Muscle layer of colon (tissue), 2 donors: ENCODE measurements around the gene HAP1.

Source experiments
- H3K27ac ChIP-seq: one replicate; pipeline ENCODE4 v1.7.0; 2013; ENCODE audit warnings: low read depth, mild to moderate bottlenecking, low read length, moderate library complexity
- H3K27me3 ChIP-seq, 2 donors: one replicate each; pipeline ENCODE4 v1.7.0; 2013; ENCODE audit warnings: low read length in 2 of 2, mild to moderate bottlenecking in 2 of 2; ENCODE audit not compliant: insufficient read depth in 2 of 2, control insufficient read depth in 1 of 2
- H3K36me3 ChIP-seq: one replicate; pipeline ENCODE4 v1.7.0; 2013; ENCODE audit warnings: mild to moderate bottlenecking, low read length; ENCODE audit not compliant: insufficient read depth
- H3K4me1 ChIP-seq: one replicate; pipeline ENCODE4 v1.7.0; 2013; ENCODE audit warnings: mild to moderate bottlenecking, low read length; ENCODE audit not compliant: insufficient read depth
- H3K4me3 ChIP-seq, 2 donors: one replicate each; pipeline ENCODE4 v1.7.0; 2013; ENCODE audit warnings: low read length in 2 of 2, low read depth in 1 of 2, mild to moderate bottlenecking in 1 of 2, moderate library complexity in 1 of 2
- H3K9ac ChIP-seq: one replicate; pipeline ENCODE4 v1.7.0; 2013; ENCODE audit warnings: low read length
- H3K9me3 ChIP-seq: one replicate; pipeline ENCODE4 v1.7.0; 2013; ENCODE audit warnings: mild to moderate bottlenecking, low read length
- donor health status: abdominal sarcoma.
- donor health status: Adenocarcinoma of cecum.

HAP1 gene

DNA sequence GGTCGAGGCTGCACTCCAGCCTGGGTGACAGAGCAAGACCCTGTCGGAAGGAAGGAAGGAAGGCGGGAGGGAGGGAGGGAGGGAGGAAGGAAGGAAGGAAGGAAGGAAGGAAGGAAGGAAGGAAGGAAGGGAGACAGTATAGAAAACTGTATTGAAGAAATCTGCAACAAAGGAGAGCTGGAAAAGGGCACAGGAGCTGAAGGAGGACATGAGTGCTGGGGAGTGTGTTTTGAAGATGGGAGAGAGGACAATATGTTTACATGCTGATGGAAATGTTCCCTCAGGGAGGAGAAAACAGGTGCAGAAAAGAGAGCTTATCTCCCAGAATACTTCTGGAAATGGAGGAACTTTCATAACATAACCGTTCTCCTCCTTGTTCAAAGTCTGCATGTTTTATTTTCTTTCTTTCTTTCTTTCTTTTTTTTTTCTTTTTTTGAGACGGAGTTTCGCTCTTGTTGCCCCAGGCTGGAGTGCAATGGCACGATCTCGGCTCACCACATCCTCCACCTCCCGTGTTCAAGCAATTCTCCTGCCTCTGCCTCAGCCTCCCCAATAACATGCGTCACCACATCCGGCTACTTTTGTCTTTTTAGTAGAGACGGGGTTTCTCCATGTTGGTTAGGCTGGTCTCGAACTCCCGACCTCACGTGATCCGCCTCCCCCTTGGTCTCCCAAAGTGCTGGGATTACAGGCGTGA, 2.7 kb upstream of the HAP1 start:
- Histone ChIP-seq H3K36me3 (no peaks in the 10 kb centered on the region), H3K4me1 (no peaks in the 10 kb centered on the region), H3K27ac (no peak overlapping the region), H3K27me3 (peaks cover 18 to 49% of the 10 kb centered on the region in 2 donors), H3K9me3 (no peaks in the 10 kb centered on the region), H3K9ac (no peak overlapping the region), H3K4me3 (no peak overlapping the region)

DNA sequence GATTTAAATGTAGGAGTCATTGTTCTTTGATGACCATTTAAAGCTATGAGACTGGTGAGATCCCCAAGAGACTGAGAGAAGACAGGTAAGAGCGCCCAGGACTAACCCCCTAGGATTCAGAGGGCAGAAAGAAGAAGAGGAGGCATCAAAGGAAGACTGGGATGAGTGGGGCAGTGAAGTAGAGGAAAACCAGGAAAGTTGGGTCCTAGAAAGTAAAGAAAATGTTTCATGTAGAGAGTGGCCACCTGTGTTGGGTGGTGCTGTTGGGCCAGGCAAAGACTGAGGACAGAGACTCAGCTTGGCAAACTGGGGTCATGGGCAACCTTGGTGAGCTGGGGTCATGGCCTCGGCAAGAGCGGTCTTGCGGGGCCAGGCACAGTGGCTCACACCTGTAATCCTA, 1.3 kb upstream of the HAP1 start:
- Histone ChIP-seq H3K27me3 (peaks cover 20 to 57% of the 10 kb centered on the region in 2 donors), H3K4me1 (no peaks in the 10 kb centered on the region), H3K36me3 (no peaks in the 10 kb centered on the region), H3K9me3 (no peaks in the 10 kb centered on the region), H3K4me3 (no peak overlapping the region), H3K9ac (no peak overlapping the region), H3K27ac (no peak overlapping the region)

DNA sequence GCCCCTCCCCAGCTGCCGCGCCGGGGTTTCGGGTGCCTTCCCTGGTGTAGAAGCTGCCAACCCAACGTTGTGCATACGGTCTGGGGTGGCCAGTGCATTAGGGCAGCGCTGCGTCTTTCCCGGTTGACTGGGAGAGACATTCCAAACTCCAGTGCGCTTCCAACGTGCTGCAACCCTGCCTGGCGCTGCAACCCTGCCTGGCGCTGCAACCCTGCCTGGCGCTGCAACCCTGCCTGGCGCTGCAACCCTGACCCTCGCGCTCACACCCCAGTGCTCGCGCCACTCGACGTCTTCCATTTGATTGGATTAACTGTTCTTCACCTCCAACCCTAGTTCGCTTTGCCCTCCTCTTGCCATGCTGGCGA, 488 bp upstream of the HAP1 start:
- Histone ChIP-seq H3K4me3 (peak overlapping the region in 1 of 2 donors; percentile 27), H3K4me1 (no peaks in the 10 kb centered on the region), H3K27me3 (peaks cover 20 to 57% of the 10 kb centered on the region in 2 donors), H3K9ac (no peak overlapping the region), H3K9me3 (no peaks in the 10 kb centered on the region), H3K36me3 (no peaks in the 10 kb centered on the region), H3K27ac (no peak overlapping the region)

DNA sequence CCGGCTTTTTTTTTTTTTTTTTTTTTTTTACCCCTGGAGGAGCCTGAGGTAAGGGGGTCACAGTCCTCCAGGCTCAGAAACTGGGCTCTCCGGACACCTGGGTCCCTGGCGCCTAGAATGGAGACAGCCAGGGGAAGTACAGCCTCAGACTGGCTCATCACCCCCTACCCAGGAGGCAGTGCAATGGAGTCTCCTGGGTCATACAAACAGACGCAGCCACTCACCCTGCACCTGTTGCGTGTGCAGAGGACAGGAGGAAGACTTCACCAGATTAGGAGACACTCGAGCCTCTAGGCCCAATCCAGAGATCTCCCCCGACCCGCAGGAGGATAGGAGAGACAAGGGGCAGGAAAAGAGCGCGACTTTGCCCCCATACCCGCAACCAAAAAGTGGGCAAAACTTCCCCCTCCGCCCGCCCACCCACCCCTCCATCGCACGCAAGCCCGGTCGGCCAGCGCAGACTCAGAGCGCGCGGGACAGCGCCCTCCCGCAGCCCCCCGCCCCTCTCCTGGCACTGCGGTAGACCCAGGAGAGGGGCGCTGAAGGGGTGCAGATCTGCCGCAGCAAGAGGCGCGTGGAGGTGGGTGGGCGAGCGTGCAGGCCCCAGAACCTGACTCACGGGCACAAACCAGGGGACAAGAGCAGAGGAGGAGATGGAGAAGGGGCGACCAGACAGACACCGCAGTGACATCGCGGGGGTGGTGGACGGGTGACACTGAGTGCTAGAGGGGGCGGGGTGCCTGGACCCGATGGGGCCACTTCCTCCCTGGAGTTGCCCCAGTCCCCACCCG, 900 bp downstream of the HAP1 start:
- Histone ChIP-seq H3K9me3 (no peaks in the 10 kb centered on the region), H3K4me3 (no peak overlapping the region), H3K27me3 (peaks cover 20 to 57% of the 10 kb centered on the region in 2 donors), H3K4me1 (no peaks in the 10 kb centered on the region), H3K9ac (no peak overlapping the region), H3K27ac (no peak overlapping the region), H3K36me3 (no peaks in the 10 kb centered on the region)

DNA sequence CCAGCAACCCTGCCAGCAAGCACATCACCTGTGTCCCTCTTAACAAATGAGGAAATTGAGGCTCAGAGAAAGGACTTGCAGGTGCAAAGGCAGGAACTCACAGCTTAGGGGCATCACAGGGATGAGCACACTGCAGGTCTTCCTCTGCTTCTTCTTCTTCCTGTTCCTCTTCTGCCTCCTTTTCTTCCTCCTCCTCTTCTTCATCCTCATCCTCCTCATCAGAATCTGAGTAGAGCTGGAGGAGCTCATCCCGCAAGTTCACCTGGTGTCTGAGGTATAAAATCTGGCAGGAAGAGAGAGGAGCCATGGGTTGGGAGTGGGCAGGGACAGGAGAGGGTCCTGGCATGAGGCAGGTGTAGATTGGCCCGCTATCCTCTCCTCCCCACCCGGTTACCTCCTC, 2.6 kb downstream of the HAP1 start:
- Histone ChIP-seq H3K27ac (no peak overlapping the region), H3K27me3 (peaks cover 20 to 47% of the 10 kb centered on the region in 2 donors), H3K4me3 (no peak overlapping the region), H3K4me1 (no peaks in the 10 kb centered on the region), H3K9ac (no peak overlapping the region), H3K9me3 (no peaks in the 10 kb centered on the region), H3K36me3 (no peaks in the 10 kb centered on the region)

DNA sequence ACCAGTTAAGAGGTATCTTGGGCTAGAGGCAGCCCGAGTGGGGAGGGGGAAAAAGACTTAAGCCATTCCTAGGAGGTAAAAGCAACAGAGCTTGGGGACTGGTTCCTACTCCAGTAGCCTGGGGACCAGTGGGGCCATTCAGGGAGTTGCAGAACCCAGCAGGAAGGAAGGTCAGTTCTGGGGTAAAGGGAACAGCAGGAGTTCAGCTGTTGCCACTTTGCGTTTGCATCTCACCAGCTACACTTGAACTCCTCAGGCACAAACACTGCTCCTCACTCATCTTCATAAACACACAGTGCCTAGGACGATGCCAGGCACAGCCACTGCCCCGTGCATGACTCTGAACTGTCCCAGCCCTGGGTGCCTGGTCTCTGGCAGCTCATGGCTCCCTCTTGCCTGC, 4.0 kb downstream of the HAP1 start:
- Histone ChIP-seq H3K4me3 (no peak overlapping the region), H3K27ac (no peak overlapping the region), H3K36me3 (no peaks in the 10 kb centered on the region), H3K27me3 (peaks cover 16 to 40% of the 10 kb centered on the region in 2 donors), H3K9ac (no peak overlapping the region), H3K4me1 (no peaks in the 10 kb centered on the region), H3K9me3 (no peaks in the 10 kb centered on the region)

DNA sequence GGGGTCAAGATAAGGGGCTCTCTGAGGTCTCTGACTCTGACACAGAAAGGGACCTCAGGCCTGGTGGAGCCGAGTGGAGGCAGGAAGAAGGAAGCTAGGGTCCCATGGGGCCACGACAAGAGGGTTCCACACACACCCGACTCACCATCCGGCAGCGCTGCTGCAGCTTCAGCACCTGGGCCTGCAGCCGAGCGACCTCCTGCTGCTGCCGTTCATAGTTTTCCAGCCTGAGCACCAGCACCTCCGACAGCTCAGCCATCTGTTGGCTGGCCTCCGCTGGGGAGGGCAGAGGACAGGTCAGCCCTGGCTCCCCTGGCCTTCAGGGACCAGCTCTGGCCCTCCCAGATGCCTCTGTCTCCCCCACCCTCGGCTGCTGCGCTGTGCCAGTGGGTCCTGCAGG, 6.4 kb downstream of the HAP1 start:
- Histone ChIP-seq H3K4me1 (no peaks in the 10 kb centered on the region), H3K27ac (no peak overlapping the region), H3K4me3 (no peak overlapping the region), H3K27me3 (peaks cover 10 to 21% of the 10 kb centered on the region in 2 donors), H3K9me3 (no peaks in the 10 kb centered on the region), H3K36me3 (no peaks in the 10 kb centered on the region), H3K9ac (no peak overlapping the region)

DNA sequence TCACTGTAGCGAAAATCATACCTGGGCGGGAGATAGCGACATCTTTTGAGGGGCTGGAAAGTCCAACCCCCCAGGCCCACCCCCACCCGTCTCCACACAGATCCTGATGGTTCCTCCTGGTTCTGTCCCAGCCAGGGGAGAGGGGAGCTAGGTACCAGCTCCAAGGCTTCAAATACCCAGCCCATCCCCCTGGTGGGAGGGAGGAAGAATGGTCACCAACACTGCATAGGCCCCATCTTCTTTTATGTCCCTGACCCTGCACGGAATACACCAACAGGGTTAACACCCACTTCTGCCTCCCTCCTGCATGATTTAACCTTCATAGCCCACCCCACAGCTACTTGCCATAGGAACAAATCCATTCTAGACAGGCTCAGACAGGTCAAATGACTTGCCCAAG, 9.3 kb downstream of the HAP1 start:
- no peak overlapping the region for H3K9ac ChIP-seq
- H3K4me3 ChIP-seq = no peak overlapping the region
- no peaks in the 10 kb centered on the region for H3K9me3 ChIP-seq
- no peaks in the 10 kb centered on the region for H3K36me3 ChIP-seq
- H3K27ac ChIP-seq = no peak overlapping the region
- peaks cover 0 to 4% of the 10 kb centered on the region in 2 donors for H3K27me3 ChIP-seq
- no peaks in the 10 kb centered on the region for H3K4me1 ChIP-seq

DNA sequence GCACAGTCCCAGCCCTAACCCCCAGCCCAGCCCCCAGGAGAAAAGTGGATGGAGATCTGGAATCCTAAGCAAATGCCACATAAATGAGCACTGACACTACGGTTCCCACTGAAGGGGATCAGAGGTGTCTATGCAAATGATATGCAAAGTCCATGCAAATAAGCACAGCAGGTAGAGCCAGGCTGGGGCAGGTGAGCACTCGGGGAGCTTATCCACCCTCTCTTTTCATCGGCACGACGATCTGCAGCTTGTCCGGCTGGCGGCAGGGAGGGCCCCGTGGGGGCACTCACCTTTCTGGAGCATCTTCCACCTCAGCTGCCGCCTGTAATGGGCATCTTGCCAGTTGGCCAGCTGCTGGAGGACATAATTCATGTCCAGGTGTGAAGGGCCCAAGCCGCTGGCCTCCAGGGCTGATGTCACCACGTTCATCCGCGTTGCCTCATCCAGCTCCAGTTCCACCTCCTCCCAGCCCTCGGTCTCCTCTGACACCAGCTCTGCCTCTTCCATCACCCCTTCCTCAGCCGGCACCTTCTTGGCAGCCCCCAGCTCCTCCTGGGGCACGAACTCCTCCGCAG, 9.9 kb downstream of the HAP1 start:
- no peaks in the 10 kb centered on the region for H3K36me3 ChIP-seq
- H3K9ac ChIP-seq = no peak overlapping the region
- no peak overlapping the region for H3K4me3 ChIP-seq
- peaks cover 0 to 4% of the 10 kb centered on the region in 2 donors for H3K27me3 ChIP-seq
- no peak overlapping the region for H3K27ac ChIP-seq
- no peaks in the 10 kb centered on the region for H3K4me1 ChIP-seq
- H3K9me3 ChIP-seq = no peaks in the 10 kb centered on the region

DNA sequence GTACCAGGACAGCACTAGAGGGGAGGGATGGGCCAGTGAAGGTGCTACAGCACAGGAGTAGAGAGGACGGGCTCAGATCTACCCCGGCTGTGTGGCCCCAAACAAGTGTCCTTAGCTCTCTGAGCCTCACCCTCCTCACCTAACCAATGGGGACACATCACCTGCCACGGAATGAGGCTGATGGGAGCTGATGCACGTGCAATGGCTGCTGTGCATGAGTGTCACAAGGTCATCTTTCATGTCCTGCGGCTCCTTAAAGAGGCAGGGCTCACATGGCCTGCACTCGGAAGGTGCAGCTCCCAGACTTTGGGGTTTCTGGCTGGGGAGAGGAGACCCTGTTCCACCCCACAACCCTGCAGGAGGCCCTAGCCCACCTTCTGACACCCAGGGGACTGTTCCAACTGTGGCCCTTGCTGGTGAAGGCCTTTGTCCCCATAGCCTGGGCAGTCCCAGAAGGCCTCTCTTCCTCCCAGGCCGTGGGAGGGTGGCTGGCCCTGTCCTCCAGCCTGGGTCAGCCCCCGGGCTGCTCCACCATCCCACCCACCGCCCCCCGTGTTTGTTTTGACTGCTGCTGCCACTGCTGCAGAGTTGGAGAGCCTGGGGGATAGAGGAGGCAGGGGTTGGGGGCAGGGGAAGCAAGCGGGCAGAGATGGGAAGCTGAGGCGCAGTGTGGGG, 10.5 kb downstream of the HAP1 start:
- H3K27me3 ChIP-seq = peaks cover 0 to 4% of the 10 kb centered on the region in 2 donors
- no peaks in the 10 kb centered on the region for H3K36me3 ChIP-seq
- H3K27ac ChIP-seq = no peak overlapping the region
- H3K4me1 ChIP-seq = no peaks in the 10 kb centered on the region
- no peak overlapping the region for H3K4me3 ChIP-seq
- no peaks in the 10 kb centered on the region for H3K9me3 ChIP-seq
- no peak overlapping the region for H3K9ac ChIP-seq

DNA sequence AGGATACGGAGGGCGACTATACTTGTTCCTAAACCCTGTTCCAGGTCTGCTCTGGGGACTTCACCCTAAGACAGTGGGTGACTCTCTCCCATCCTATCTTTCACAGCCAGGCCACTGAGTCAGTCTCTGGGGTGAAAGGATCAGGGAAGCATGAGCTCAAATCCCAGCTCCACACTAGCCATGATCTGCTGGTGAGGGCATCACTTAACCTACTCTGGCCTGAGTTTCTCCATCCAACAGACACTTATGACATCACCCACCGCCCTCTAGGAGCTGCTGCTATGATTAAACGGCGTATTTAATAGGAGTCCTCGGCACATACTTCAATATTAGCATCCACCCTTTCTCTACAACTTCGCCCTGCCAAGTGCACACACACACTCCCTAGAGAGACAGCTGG, 12.2 kb downstream of the HAP1 start:
- Histone ChIP-seq H3K9me3 (no peaks in the 10 kb centered on the region), H3K27ac (no peak overlapping the region), H3K27me3 (peaks cover 0 to 4% of the 10 kb centered on the region in 2 donors), H3K4me1 (no peaks in the 10 kb centered on the region), H3K9ac (no peak overlapping the region), H3K4me3 (no peak overlapping the region), H3K36me3 (no peaks in the 10 kb centered on the region)
